ENCODE measurements around the gene KLHL24. TPM values are rescaled to one million over a fixed set of nuclear protein-coding genes. Genes with fewer than 3 reads are reported as not detected.

Gene KLHL24
- total RNA-seq, 1 experiment from 2014 or later: 59.1 TPM

GRCh38 chr3:183697610-183698317 lies 62.3 kb downstream of the KLHL24 start, which contains the start of gene YEATS2:
YEATS2 (plus strand) TSS chr3:183697797; CDS start chr3:183715163, 17,366 bp downstream.
- DNase-seq: peak in 1 of 2 experiments; percentile 71
- H2AFZ ChIP-seq: peak within 1 kb of the TSS; percentile 86
- H3K4me1 ChIP-seq (replicated peaks; ENCODE audit: insufficient read depth): peaks cover 25% of the 10 kb centered on the region
- no peaks in the 10 kb centered on the region for H3K27me3 ChIP-seq (ENCODE audit: insufficient read depth, low read depth)
- no peaks in the 10 kb centered on the region for H3K36me3 ChIP-seq (ENCODE audit: low read depth)
- no peak within 1 kb of the TSS for H3K27ac ChIP-seq
- H3K9me3 ChIP-seq (ENCODE audit: insufficient read depth, low read depth): no peaks in the 10 kb centered on the region
- peak within 1 kb of the TSS; percentile 70 for H3K4me3 ChIP-seq
- peaks cover 47% of the 10 kb centered on the region for H3K79me2 ChIP-seq (ENCODE audit: low read depth)
- intact Hi-C loops (cut with micrococcal nuclease; ENCODE audit: unreplicated experiment): loop anchor here (1.0 kb wide), 1 partner anchor 61 kb away; no protein-coding TSS in a partner anchor
- no peaks in the 10 kb centered on the region for H4K20me1 ChIP-seq (ENCODE audit: insufficient read depth)
- CTCF ChIA-PET: no interaction called here
- TF ChIP-seq CTCF (conservative IDR thresholded peaks at IDR 0.05): no peak
- TF ChIP-seq EZH2 (IDR thresholded peaks at IDR 0.05; ENCODE audit: low read depth): no peak
- POLR2A ChIA-PET (ENCODE audit: unreplicated experiment): interaction anchor here (0.5 to 0.7 kb wide), 5 partner anchors 13 to 599 kb away, joined by 3 to 4 read pairs (median 3); no protein-coding TSS in a partner anchor
- BruUV-seq (replicated peaks): no TSS peak
- no peaks in the 10 kb centered on the region for H3K9me2 ChIP-seq (ENCODE audit: insufficient read depth)
- H3F3A ChIP-seq (ENCODE audit: insufficient read depth, low read depth): peaks cover 4% of the 10 kb centered on the region; the same call in 1 of the 2 replicates
- peak within 1 kb of the TSS; percentile 91 for H3K4me2 ChIP-seq

DNA sequence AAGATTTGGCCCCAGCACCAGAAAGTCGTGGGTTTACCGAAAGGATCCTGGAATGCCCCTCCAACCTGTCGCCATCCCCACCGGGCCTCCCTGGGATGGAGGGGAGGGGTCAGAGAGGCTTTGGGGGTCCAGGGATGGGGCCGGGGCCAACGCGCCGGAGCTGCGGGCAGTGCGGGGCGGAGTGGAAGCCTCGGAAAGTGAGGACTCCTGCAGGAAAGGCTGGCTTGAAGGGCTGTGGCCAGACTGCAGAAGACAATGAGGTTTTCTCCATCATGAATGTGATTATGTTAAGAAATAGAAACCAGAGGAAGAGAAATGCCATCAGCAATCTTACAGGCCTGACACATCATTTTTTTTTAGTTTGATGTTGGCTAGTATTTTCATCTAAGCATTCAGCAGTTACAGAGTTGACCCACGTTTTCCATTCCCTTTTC lies 62.9 kb downstream of the KLHL24 start:
- BruUV-seq (replicated peaks): no TSS peak
- no peaks in the 10 kb centered on the region; the same call in 1 of the 2 replicates for H3F3A ChIP-seq (ENCODE audit: insufficient read depth, low read depth)
- peaks cover 53% of the 10 kb centered on the region for H3K79me2 ChIP-seq (ENCODE audit: low read depth)
- H3K9me3 ChIP-seq (ENCODE audit: insufficient read depth, low read depth): no peaks in the 10 kb centered on the region
- H3K9me2 ChIP-seq (ENCODE audit: insufficient read depth): no peaks in the 10 kb centered on the region
- ChIA-PET POLR2A (ENCODE audit: unreplicated experiment) (no interaction called here), CTCF (no interaction called here)
- H3K36me3 ChIP-seq (ENCODE audit: low read depth): no peaks in the 10 kb centered on the region
- H4K20me1 ChIP-seq (ENCODE audit: insufficient read depth): no peaks in the 10 kb centered on the region
- peak overlapping the region; percentile 86 for H2AFZ ChIP-seq
- intact Hi-C loops (cut with micrococcal nuclease; ENCODE audit: unreplicated experiment): loop anchor here (1.0 kb wide), 1 partner anchor 62 kb away; no protein-coding TSS in a partner anchor
- TF ChIP-seq CTCF (conservative IDR thresholded peaks at IDR 0.05) (no peak), EZH2 (IDR thresholded peaks at IDR 0.05; ENCODE audit: low read depth) (no peak)
- H3K4me1 ChIP-seq (replicated peaks; ENCODE audit: insufficient read depth): peaks cover 22% of the 10 kb centered on the region
- peak overlapping the region; percentile 70 for H3K4me3 ChIP-seq
- DNase-seq: peak; percentile 34 to 64
- H3K27me3 ChIP-seq (ENCODE audit: insufficient read depth, low read depth): no peaks in the 10 kb centered on the region
- H3K27ac ChIP-seq: no peak overlapping the region
- H3K4me2 ChIP-seq: peak overlapping the region; percentile 91

GRCh38 chr3:183698756-183699155 lies 63.3 kb downstream of the KLHL24 start:
- intact Hi-C loops (cut with micrococcal nuclease; ENCODE audit: unreplicated experiment): loop anchor here (1.0 kb wide), 1 partner anchor 62 kb away; no protein-coding TSS in a partner anchor
- no peaks in the 10 kb centered on the region for H3K9me3 ChIP-seq (ENCODE audit: insufficient read depth, low read depth)
- no peaks in the 10 kb centered on the region for H4K20me1 ChIP-seq (ENCODE audit: insufficient read depth)
- no peaks in the 10 kb centered on the region for H3K9me2 ChIP-seq (ENCODE audit: insufficient read depth)
- ChIA-PET POLR2A (ENCODE audit: unreplicated experiment) (no interaction called here), CTCF (no interaction called here)
- H3K79me2 ChIP-seq (ENCODE audit: low read depth): peaks cover 57% of the 10 kb centered on the region
- H3K4me2 ChIP-seq: peak overlapping the region; percentile 91
- TF ChIP-seq CTCF (conservative IDR thresholded peaks at IDR 0.05) (no peak), EZH2 (IDR thresholded peaks at IDR 0.05; ENCODE audit: low read depth) (no peak)
- no peaks in the 10 kb centered on the region for H3F3A ChIP-seq (ENCODE audit: insufficient read depth, low read depth)
- no peak overlapping the region for H3K27ac ChIP-seq
- H3K4me1 ChIP-seq (replicated peaks; ENCODE audit: insufficient read depth): peaks cover 22% of the 10 kb centered on the region
- H3K27me3 ChIP-seq (ENCODE audit: insufficient read depth, low read depth): no peaks in the 10 kb centered on the region
- no peaks in the 10 kb centered on the region for H3K36me3 ChIP-seq (ENCODE audit: low read depth)
- H3K4me3 ChIP-seq: peak overlapping the region; percentile 70
- no peak for DNase-seq
- H2AFZ ChIP-seq: peak overlapping the region; percentile 86
- BruUV-seq (replicated peaks): no TSS peak
